Memory B cell (primary cell): ENCODE measurements around the gene PYGO1.
"Not testable (repeated sequence)": the region's sequence is repeated elsewhere in the genome, so short reads cannot be mapped to it uniquely, and the experiment has no call there.

Experiments used
- ATAC-seq: fragments of 150-1000 bp; cut with Tn5 transposase; 2 replicates; pipeline ENCODE4 v1.10.0; 2021; ENCODE audit warnings: low read depth, mild to moderate bottlenecking, moderate library complexity
- DNase-seq, 2 donors: peaks; one replicate each; pipeline ENCODE4 v3.0.0; 2022; ENCODE audit warnings: low spot score in 2 of 2
- H3K27ac Mint-ChIP-seq: one replicate; pipeline ENCODE4 v1.8.0; 2022; ENCODE audit warnings: mild to moderate bottlenecking, moderate library complexity, mixed read lengths
- H3K27me3 Mint-ChIP-seq: one replicate; pipeline ENCODE4 v1.8.0; 2022; ENCODE audit warnings: mixed read lengths
- H3K36me3 Mint-ChIP-seq: one replicate; pipeline ENCODE4 v1.8.0; 2022; ENCODE audit warnings: mild to moderate bottlenecking, mixed read lengths
- H3K4me1 Mint-ChIP-seq: one replicate; pipeline ENCODE4 v1.8.0; 2022; ENCODE audit warnings: mixed read lengths
- H3K4me3 Mint-ChIP-seq: one replicate; pipeline ENCODE4 v1.8.0; 2022; ENCODE audit warnings: mild to moderate bottlenecking, moderate library complexity, mixed read lengths
- H3K9me3 Mint-ChIP-seq: one replicate; pipeline ENCODE4 v1.8.0; 2022; ENCODE audit warnings: mixed read lengths

Gene PYGO1

GRCh38 chr15:55507567-55507966, 80.6 kb downstream of the PYGO1 start:
- H3K27me3 Mint-ChIP-seq, result peaks cover 1% of the 10 kb centered on the region
- ATAC-seq, result no peak
- no peak overlapping the region for H3K4me3 Mint-ChIP-seq

GRCh38 chr15:55505407-55505806, 82.7 kb downstream of the PYGO1 start:
- H3K4me3 Mint-ChIP-seq, ATAC-seq, H3K9me3 Mint-ChIP-seq, H3K27ac Mint-ChIP-seq, H3K4me1 Mint-ChIP-seq, DNase-seq, H3K36me3 Mint-ChIP-seq, H3K27me3 Mint-ChIP-seq: not testable (repeated sequence)

More at GRCh38 chr15:55507567-55507966, 80.6 kb downstream of the PYGO1 start:
- Mint-ChIP-seq H3K9me3 (peaks cover 2% of the 10 kb centered on the region), H3K27ac (no peak overlapping the region), H3K4me1 (no peaks in the 10 kb centered on the region), H3K36me3 (no peaks in the 10 kb centered on the region)
- DNase-seq, result no peak

- Mint-ChIP-seq H3K4me3 (no peak overlapping the region), H3K4me1 (no peaks in the 10 kb centered on the region), H3K36me3 (no peaks in the 10 kb centered on the region), H3K9me3 (no peaks in the 10 kb centered on the region), H3K27ac (no peak overlapping the region), H3K27me3 (peaks cover 3% of the 10 kb centered on the region)
- no peak for ATAC-seq
- DNase-seq, result no peak
Observed at GRCh38 chr15:55499151-55499550, 89.0 kb downstream of the PYGO1 start.

- ATAC-seq, result peak; percentile 83
- not testable (repeated sequence) for H3K4me1 Mint-ChIP-seq, H3K9me3 Mint-ChIP-seq, H3K36me3 Mint-ChIP-seq, H3K27me3 Mint-ChIP-seq
- peak; percentile 63 to 68 for DNase-seq
- Mint-ChIP-seq H3K4me3 (peak overlapping the region; percentile 90), H3K27ac (peak overlapping the region; percentile 75)
Observed at GRCh38 chr15:55498109-55498938, 89.8 kb downstream of the PYGO1 start.

- peaks cover 2% of the 10 kb centered on the region for H3K27me3 Mint-ChIP-seq
- peak overlapping the region; percentile 8 for H3K27ac Mint-ChIP-seq
- H3K4me1 Mint-ChIP-seq, result no peaks in the 10 kb centered on the region
- no peak for ATAC-seq
- peak overlapping the region; percentile 9 for H3K4me3 Mint-ChIP-seq
- DNase-seq, result no peak
- H3K36me3 Mint-ChIP-seq, result no peaks in the 10 kb centered on the region
- H3K9me3 Mint-ChIP-seq, result no peaks in the 10 kb centered on the region
Observed at GRCh38 chr15:55496716-55497115, 91.4 kb downstream of the PYGO1 start.

- Mint-ChIP-seq H3K4me1 (no peaks in the 10 kb centered on the region), H3K27ac (no peak overlapping the region), H3K4me3 (no peak overlapping the region), H3K27me3 (no peaks in the 10 kb centered on the region), H3K9me3 (no peaks in the 10 kb centered on the region), H3K36me3 (no peaks in the 10 kb centered on the region)
- DNase-seq (no peak), ATAC-seq (peak; percentile 55)
Observed at GRCh38 chr15:55494931-55495330, 93.2 kb downstream of the PYGO1 start.

- DNase-seq, H3K9me3 Mint-ChIP-seq, H3K4me3 Mint-ChIP-seq, H3K27ac Mint-ChIP-seq, H3K36me3 Mint-ChIP-seq, H3K27me3 Mint-ChIP-seq, H3K4me1 Mint-ChIP-seq, ATAC-seq: not testable (repeated sequence)
Observed at GRCh38 chr15:55488952-55489600, 99.1 kb downstream of the PYGO1 start.
